Spleen (tissue), 7 donors: Measurements from ENCODE around the gene AKNA.

Source experiments
- POLR2AphosphoS5 ChIP-seq, 3 donors: sonication (generic); formaldehyde crosslinking; IDR thresholded peaks; one replicate each; pipeline ENCODE4 v1.5.1; 2017; ENCODE audit warnings: antibody characterized with exemption in 3 of 3
- TF ChIP-seq, protein P1 (sequence below), 11 experiments: fragments of 200-600 bp in 7 of 11; fragments of 450-650 bp in 4 of 11; sonication (generic) in 4 of 11; IDR thresholded peaks in 8 of 11; conservative IDR thresholded peaks in 3 of 11; 1 replicate in 7 of 11; 2 replicates in 4 of 11; pipeline versions ENCODE4 v1.4.0 to v1.8.0; 2016 to 2021; ENCODE audit warnings: antibody characterized with exemption in 11 of 11, inconsistent platforms in 4 of 11, mild to moderate bottlenecking in 1 of 11
- donor health status: DM: no; HTN: no; CAD: no; lungs with moderate emphysema.
- donor health status: DM: no; HTN: no; CAD: no.
- donor health status: DM: no; HTN: no; CAD: no.

DNA sequence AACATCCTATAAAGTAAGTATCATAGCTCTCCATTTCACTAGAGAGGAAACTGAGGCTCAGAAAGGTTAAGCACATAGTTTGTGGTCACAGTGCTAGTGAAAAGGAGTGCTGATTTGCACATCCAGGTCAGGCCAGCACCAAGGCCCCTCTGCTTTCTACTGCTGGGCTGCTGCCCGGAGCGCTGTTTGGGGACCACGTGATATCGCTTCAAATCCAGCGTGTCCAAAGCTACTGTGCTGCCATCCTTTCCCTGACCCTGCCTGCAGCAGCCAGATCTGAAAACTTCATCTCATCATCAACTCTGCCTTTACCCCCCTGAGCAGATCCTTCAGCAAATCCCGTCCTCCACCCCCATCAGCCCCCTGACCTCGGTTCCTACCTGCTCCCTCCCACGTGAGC, 40.7 kb upstream of the AKNA start:
- TF ChIP-seq, protein P1, sequence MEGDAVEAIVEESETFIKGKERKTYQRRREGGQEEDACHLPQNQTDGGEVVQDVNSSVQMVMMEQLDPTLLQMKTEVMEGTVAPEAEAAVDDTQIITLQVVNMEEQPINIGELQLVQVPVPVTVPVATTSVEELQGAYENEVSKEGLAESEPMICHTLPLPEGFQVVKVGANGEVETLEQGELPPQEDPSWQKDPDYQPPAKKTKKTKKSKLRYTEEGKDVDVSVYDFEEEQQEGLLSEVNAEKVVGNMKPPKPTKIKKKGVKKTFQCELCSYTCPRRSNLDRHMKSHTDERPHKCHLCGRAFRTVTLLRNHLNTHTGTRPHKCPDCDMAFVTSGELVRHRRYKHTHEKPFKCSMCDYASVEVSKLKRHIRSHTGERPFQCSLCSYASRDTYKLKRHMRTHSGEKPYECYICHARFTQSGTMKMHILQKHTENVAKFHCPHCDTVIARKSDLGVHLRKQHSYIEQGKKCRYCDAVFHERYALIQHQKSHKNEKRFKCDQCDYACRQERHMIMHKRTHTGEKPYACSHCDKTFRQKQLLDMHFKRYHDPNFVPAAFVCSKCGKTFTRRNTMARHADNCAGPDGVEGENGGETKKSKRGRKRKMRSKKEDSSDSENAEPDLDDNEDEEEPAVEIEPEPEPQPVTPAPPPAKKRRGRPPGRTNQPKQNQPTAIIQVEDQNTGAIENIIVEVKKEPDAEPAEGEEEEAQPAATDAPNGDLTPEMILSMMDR (IDR thresholded peaks at IDR 0.05 in 8 of 11, conservative IDR thresholded peaks at IDR 0.05 in 3 of 11): no peak
- TF ChIP-seq POLR2AphosphoS5 (IDR thresholded peaks at IDR 0.05): no peak
